ENCODE measurements around the gene CCT3.

Gene CCT3

DNA sequence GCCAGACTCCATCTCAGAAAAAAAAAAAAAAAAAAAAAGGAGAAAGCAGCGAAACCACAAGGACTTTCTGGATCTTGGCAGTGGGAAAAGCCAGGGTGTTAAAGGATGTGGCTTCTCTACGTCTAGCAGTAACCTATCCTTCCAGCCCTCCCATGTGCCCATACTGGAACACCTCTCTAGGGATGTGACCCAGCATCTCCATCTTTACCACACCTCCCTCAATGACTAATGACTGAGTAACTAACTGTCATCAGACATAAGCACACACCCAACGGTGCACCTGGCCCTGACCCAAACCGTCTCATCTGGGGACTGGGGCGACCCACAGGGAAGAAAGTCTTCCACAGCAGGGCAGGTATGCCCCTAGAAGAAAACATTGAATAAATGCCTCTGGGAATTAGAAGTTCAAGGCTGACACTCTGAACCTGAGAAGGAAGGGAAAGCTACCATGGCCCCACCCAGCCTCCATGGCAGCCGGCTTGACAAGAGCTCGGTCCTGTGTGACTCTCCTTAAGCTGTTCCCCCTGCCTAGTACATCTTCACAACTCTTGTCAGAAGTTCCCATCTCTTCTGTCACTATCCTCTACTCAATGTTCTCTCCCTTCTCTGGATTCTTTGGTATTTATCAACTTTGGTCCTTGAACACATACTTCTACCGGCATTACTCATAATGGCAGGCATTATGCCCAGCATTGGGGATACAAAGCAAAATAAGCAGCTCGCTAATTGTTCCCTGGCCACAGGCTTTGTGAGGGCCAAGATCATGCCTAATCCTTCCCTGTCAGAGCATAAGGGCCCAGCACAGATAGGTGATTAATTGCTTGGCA, 75.4 kb downstream of the CCT3 start:
- TF ChIP-seq, protein P1, sequence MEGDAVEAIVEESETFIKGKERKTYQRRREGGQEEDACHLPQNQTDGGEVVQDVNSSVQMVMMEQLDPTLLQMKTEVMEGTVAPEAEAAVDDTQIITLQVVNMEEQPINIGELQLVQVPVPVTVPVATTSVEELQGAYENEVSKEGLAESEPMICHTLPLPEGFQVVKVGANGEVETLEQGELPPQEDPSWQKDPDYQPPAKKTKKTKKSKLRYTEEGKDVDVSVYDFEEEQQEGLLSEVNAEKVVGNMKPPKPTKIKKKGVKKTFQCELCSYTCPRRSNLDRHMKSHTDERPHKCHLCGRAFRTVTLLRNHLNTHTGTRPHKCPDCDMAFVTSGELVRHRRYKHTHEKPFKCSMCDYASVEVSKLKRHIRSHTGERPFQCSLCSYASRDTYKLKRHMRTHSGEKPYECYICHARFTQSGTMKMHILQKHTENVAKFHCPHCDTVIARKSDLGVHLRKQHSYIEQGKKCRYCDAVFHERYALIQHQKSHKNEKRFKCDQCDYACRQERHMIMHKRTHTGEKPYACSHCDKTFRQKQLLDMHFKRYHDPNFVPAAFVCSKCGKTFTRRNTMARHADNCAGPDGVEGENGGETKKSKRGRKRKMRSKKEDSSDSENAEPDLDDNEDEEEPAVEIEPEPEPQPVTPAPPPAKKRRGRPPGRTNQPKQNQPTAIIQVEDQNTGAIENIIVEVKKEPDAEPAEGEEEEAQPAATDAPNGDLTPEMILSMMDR (IDR thresholded peaks at IDR 0.05; ENCODE audit: insufficient read depth, low read length, missing control alignments): no peak
- ChIA-PET POLR2A (interaction anchor here (1.0 kb wide), 1 partner anchor 17 kb away, joined by 3 read pairs; no protein-coding TSS in a partner anchor), CTCF (interaction anchor here (1.0 to 2.9 kb wide), 7 partner anchors 9 to 172 kb away, joined by 3 to 9 read pairs (median 6); no protein-coding TSS in a partner anchor)
- peak; percentile 46 for DNase-seq (ENCODE audit: low read depth, low spot score)
- no peak overlapping the region for H3K4me3 ChIP-seq (ENCODE audit: low read depth, low read length)

DNA sequence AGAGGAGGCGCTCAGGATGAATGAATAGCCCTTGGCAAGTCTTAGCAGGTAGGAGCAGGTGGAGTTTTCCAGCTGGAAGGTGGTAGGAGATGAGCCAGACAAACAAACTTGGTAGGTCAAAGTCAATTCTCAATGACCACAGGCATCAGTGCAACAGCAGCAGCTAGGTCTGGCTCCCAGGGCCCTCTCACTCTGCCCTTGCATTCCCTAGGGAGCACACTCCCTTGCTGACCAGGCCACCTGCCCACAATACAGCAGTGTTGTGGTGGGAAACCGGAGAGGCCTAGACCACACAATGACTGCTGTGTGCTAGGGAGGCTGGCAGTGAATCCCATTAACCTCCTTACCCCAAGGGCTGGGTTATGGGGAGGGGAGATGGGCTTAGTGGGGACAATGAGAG, 77.2 kb downstream of the CCT3 start:
- CTCF ChIA-PET: interaction anchor here (1.0 to 2.9 kb wide), 5 partner anchors 11 to 171 kb away, joined by 3 to 9 read pairs (median 3); no protein-coding TSS in a partner anchor
- POLR2A ChIA-PET: interaction anchor here (1.1 to 1.4 kb wide), 2 partner anchors 10 to 18 kb away, joined by 3 read pairs; no protein-coding TSS in a partner anchor

DNA sequence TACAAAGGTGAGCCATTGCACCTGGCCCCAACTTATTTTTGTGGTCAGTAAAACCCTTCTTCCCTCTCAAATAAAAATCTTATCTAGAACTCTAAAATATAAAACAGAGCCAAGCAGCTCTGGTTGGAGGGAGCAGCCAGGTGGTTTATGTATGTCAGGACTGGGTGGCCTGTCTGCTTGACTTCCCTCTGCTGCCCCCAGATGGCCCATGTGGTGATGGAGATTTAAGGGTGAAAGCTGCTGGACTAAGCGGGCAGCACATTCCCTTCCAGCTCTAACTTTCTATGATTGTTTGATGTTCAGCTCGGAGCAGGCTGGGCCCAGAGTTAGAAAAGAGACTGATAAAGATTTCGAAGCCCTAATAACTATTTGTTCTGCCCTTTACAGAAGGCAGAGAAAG, 78.3 kb downstream of the CCT3 start:
- DNase-seq (ENCODE audit: low read depth, low spot score): no peak
- POLR2A ChIA-PET: interaction anchor here (1.4 kb wide), 1 partner anchor 9 kb away, joined by 3 read pairs; no protein-coding TSS in a partner anchor
- CTCF ChIA-PET: interaction anchor here (0.8 to 2.6 kb wide), 4 partner anchors 13 to 170 kb away, joined by 3 to 9 read pairs (median 3); no protein-coding TSS in a partner anchor
- H3K4me3 ChIP-seq (ENCODE audit: low read depth, low read length): no peak overlapping the region
- TF ChIP-seq, protein P1 (IDR thresholded peaks at IDR 0.05; ENCODE audit: insufficient read depth, low read length, missing control alignments): no peak

More for the DNA sequence above, 77.2 kb downstream of the CCT3 start:
- TF ChIP-seq, protein P1 (IDR thresholded peaks at IDR 0.05; ENCODE audit: insufficient read depth, low read length, missing control alignments): no peak
- no peak for DNase-seq (ENCODE audit: low read depth, low spot score)
- H3K4me3 ChIP-seq (ENCODE audit: low read depth, low read length): no peak overlapping the region
